ENCODE results near the gene CDKN1A.

Gene CDKN1A

DNA sequence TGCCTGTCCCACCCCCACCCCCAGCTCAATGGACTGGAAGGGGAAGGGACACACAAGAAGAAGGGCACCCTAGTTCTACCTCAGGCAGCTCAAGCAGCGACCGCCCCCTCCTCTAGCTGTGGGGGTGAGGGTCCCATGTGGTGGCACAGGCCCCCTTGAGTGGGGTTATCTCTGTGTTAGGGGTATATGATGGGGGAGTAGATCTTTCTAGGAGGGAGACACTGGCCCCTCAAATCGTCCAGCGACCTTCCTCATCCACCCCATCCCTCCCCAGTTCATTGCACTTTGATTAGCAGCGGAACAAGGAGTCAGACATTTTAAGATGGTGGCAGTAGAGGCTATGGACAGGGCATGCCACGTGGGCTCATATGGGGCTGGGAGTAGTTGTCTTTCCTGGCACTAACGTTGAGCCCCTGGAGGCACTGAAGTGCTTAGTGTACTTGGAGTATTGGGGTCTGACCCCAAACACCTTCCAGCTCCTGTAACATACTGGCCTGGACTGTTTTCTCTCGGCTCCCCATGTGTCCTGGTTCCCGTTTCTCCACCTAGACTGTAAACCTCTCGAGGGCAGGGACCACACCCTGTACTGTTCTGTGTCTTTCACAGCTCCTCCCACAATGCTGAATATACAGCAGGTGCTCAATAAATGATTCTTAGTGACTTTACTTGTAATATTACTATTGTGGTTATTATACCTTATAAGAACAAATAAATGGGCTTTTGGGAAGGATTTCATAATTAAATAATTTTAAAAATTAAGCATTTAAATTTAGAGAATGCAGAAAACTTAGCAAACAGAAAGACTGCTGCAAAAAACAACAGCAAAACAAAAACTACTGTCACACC lies 8.4 kb downstream of the CDKN1A start:
- TF ChIP-seq, protein P1, sequence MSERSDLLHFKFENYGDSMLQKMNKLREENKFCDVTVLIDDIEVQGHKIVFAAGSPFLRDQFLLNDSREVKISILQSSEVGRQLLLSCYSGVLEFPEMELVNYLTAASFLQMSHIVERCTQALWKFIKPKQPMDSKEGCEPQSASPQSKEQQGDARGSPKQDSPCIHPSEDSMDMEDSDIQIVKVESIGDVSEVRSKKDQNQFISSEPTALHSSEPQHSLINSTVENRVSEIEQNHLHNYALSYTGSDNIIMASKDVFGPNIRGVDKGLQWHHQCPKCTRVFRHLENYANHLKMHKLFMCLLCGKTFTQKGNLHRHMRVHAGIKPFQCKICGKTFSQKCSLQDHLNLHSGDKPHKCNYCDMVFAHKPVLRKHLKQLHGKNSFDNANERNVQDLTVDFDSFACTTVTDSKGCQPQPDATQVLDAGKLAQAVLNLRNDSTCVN (tag by site-specific recombination; optimal IDR thresholded peaks at IDR 0.05), result no peak
- no peak for TF ChIP-seq SP3 (tag by site-specific recombination; IDR thresholded peaks at IDR 0.05)
- TF ChIP-seq, protein P2, sequence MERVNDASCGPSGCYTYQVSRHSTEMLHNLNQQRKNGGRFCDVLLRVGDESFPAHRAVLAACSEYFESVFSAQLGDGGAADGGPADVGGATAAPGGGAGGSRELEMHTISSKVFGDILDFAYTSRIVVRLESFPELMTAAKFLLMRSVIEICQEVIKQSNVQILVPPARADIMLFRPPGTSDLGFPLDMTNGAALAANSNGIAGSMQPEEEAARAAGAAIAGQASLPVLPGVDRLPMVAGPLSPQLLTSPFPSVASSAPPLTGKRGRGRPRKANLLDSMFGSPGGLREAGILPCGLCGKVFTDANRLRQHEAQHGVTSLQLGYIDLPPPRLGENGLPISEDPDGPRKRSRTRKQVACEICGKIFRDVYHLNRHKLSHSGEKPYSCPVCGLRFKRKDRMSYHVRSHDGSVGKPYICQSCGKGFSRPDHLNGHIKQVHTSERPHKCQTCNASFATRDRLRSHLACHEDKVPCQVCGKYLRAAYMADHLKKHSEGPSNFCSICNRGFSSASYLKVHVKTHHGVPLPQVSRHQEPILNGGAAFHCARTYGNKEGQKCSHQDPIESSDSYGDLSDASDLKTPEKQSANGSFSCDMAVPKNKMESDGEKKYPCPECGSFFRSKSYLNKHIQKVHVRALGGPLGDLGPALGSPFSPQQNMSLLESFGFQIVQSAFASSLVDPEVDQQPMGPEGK (tag by site-specific recombination; IDR thresholded peaks at IDR 0.05), result no peak
- TF ChIP-seq, protein P3, sequence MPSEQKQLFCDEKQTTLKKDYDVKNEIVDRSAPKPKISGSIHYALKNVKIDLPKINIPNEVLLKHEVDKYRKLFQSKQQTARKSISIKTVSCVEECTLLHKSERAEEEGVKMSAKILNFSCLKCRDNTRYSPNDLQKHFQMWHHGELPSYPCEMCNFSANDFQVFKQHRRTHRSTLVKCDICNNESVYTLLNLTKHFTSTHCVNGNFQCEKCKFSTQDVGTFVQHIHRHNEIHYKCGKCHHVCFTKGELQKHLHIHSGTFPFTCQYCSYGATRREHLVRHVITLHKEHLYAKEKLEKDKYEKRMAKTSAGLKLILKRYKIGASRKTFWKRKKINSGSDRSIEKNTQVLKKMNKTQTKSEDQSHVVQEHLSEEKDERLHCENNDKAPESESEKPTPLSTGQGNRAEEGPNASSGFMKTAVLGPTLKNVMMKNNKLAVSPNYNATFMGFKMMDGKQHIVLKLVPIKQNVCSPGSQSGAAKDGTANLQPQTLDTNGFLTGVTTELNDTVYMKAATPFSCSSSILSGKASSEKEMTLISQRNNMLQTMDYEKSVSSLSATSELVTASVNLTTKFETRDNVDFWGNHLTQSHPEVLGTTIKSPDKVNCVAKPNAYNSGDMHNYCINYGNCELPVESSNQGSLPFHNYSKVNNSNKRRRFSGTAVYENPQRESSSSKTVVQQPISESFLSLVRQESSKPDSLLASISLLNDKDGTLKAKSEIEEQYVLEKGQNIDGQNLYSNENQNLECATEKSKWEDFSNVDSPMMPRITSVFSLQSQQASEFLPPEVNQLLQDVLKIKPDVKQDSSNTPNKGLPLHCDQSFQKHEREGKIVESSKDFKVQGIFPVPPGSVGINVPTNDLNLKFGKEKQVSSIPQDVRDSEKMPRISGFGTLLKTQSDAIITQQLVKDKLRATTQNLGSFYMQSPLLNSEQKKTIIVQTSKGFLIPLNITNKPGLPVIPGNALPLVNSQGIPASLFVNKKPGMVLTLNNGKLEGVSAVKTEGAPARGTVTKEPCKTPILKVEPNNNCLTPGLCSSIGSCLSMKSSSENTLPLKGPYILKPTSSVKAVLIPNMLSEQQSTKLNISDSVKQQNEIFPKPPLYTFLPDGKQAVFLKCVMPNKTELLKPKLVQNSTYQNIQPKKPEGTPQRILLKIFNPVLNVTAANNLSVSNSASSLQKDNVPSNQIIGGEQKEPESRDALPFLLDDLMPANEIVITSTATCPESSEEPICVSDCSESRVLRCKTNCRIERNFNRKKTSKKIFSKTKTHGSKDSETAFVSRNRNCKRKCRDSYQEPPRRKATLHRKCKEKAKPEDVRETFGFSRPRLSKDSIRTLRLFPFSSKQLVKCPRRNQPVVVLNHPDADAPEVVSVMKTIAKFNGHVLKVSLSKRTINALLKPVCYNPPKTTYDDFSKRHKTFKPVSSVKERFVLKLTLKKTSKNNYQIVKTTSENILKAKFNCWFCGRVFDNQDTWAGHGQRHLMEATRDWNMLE (tag by site-specific recombination; conservative IDR thresholded peaks at IDR 0.05; ENCODE audit: low read depth), result no peak
- TF ChIP-seq ZNF555 (tag by site-specific recombination; conservative IDR thresholded peaks at IDR 0.05), result no peak
- TF ChIP-seq, protein P4, sequence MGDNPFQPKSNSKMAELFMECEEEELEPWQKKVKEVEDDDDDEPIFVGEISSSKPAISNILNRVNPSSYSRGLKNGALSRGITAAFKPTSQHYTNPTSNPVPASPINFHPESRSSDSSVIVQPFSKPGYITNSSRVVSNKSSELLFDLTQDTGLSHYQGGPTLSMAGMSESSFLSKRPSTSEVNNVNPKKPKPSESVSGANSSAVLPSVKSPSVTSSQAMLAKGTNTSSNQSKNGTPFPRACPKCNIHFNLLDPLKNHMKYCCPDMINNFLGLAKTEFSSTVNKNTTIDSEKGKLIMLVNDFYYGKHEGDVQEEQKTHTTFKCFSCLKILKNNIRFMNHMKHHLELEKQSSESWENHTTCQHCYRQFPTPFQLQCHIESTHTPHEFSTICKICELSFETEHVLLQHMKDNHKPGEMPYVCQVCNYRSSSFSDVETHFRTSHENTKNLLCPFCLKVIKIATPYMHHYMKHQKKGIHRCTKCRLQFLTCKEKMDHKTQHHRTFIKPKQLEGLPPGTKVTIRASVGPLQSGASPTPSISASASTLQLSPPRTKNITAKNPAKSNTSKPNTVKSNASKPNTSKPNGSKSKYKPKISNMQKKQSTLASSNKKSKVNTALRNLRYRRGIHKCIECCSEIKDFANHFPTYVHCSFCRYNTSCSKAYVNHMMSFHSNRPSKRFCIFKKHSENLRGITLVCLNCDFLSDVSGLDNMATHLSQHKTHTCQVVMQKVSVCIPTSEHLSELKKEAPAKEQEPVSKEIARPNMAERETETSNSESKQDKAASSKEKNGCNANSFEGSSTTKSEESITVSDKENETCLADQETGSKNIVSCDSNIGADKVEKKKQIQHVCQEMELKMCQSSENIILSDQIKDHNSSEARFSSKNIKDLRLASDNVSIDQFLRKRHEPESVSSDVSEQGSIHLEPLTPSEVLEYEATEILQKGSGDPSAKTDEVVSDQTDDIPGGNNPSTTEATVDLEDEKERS (tag by site-specific recombination; IDR thresholded peaks at IDR 0.05), result no peak
- no peak for TF ChIP-seq ZFHX2 (tag by site-specific recombination; conservative IDR thresholded peaks at IDR 0.05)
- TF ChIP-seq FEZF1 (tag by site-specific recombination; IDR thresholded peaks at IDR 0.05), result no peak
- TF ChIP-seq, protein P5, sequence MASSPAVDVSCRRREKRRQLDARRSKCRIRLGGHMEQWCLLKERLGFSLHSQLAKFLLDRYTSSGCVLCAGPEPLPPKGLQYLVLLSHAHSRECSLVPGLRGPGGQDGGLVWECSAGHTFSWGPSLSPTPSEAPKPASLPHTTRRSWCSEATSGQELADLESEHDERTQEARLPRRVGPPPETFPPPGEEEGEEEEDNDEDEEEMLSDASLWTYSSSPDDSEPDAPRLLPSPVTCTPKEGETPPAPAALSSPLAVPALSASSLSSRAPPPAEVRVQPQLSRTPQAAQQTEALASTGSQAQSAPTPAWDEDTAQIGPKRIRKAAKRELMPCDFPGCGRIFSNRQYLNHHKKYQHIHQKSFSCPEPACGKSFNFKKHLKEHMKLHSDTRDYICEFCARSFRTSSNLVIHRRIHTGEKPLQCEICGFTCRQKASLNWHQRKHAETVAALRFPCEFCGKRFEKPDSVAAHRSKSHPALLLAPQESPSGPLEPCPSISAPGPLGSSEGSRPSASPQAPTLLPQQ (tag by site-specific recombination; IDR thresholded peaks at IDR 0.05), result no peak
- no peak for TF ChIP-seq ZNF302 (tag by site-specific recombination; IDR thresholded peaks at IDR 0.05; ENCODE audit: low read depth)
- no peak for TF ChIP-seq ZNF10 (tag by site-specific recombination; IDR thresholded peaks at IDR 0.05)
- CTCF ChIA-PET, result interaction anchor here (1.0 to 1.7 kb wide), 2 partner anchors 37 to 63 kb away, joined by 3 to 7 read pairs; no protein-coding TSS in a partner anchor
- peaks cover 7% of the 10 kb centered on the region for H3K4me1 ChIP-seq (ENCODE audit: control insufficient read depth, insufficient read depth, low read length)
- H3K9me3 ChIP-seq (ENCODE audit: control insufficient read depth, insufficient read depth, low read depth, low read length), result no peaks in the 10 kb centered on the region
- H3K36me3 ChIP-seq (ENCODE audit: control insufficient read depth in 2 of 2, insufficient read depth in 1 of 2, low read length in 2 of 2), result peaks cover 24 to 56% of the 10 kb centered on the region in 2 experiments
- no peak overlapping the region for H3K4me3 ChIP-seq (ENCODE audit: low read depth, low read length)
- H3K27ac ChIP-seq (ENCODE audit: extremely low read depth, low read depth, low read length), result no peak overlapping the region
- POLR2A ChIA-PET, result interaction anchor here (0.9 to 2.9 kb wide), 2 partner anchors 8 to 33 kb away, joined by 3 to 10 read pairs; partner anchors contain the start of gene CDKN1A
